Measurements from ENCODE around the gene COL5A1.

GRCh38 chr9:134624621-134625181 lies 16.9 kb upstream of the COL5A1 start:
- no peak for TF ChIP-seq CTCF (conservative IDR thresholded peaks at IDR 0.05; ENCODE audit: low read depth in 2 of 2)
- no peak for TF ChIP-seq CREB1 (CRISPR knock-in tag; IDR thresholded peaks at IDR 0.05; ENCODE audit: low read depth)
- no peak for TF ChIP-seq REST (IDR thresholded peaks at IDR 0.05; ENCODE audit: unreplicated experiment)

Measured in GM23338 (cell line).